A549 (cell line): ENCODE data around the gene C5orf58. TPM values are rescaled to one million over a fixed set of nuclear protein-coding genes. Genes with fewer than 3 reads are reported as not detected.
"Not testable (repeated sequence)": the region's sequence is repeated elsewhere in the genome, so short reads cannot be mapped to it uniquely, and the experiment has no call there.

Experiments used
- ATAC-seq, 2 experiments: fragments of 200-7000 bp in 1 of 2; fragments of >200 bp in 1 of 2; cut with Nextera tagmentation in 1 of 2; cut with Tn5 transposase in 1 of 2; 3 replicates each; pipeline versions ENCODE4 v1.8.0 to v1.9.1; 2018 to 2020; ENCODE audit warnings: mild to moderate bottlenecking in 1 of 2, moderate library complexity in 1 of 2
- CTCF ChIA-PET: fragments of 300-600 bp; sonication (Branson Sonifier 250); formaldehyde crosslinking; extraction: SDS; loops from one replicate; lab custom pipeline; 2021; ENCODE audit warnings: antibody characterized with exemption, inconsistent platforms; lab: Yijun Ruan, JAX
- POLR2A ChIA-PET: fragments of 350-600 bp; formaldehyde crosslinking; extraction: SDS; loops from one replicate; lab custom pipeline; 2021; ENCODE audit warnings: antibody characterized with exemption, inconsistent platforms; lab: Yijun Ruan, JAX
- DNase-seq, 2 experiments: peaks; one replicate each; pipeline versions ENCODE4 v3.0.0 to v3.0.0-alpha.2; 2011 to 2016; ENCODE audit warnings: low read depth in 1 of 2, low spot score in 1 of 2
- FAIRE-seq: peaks from 2 replicates; lab custom pipeline; 2011; peaks lifted over from hg19 to GRCh38; lab: Jason Lieb, UNC
- H3K27ac ChIP-seq, 2 experiments: fragments of >200 bp; sonication (Bioruptor Twin); formaldehyde crosslinking; 3 replicates each; pipeline ENCODE4 v1.5.1; 2016 to 2017
- H3K4me1 ChIP-seq: fragments of >200 bp; sonication (Bioruptor Twin); formaldehyde crosslinking; 3 replicates; pipeline ENCODE4 v1.6.1; 2016
- H3K4me2 ChIP-seq: fragments of >200 bp; sonication (Bioruptor Twin); formaldehyde crosslinking; 3 replicates; pipeline ENCODE4 v1.6.1; 2016
- H3K4me3 ChIP-seq: fragments of >200 bp; sonication (Bioruptor Twin); formaldehyde crosslinking; 3 replicates; pipeline ENCODE4 v1.5.1; 2016
- H3K9me3 ChIP-seq: fragments of >200 bp; sonication (Bioruptor Twin); formaldehyde crosslinking; 3 replicates; pipeline ENCODE4 v1.6.1; 2016
- ATOH8 ChIP-seq: fragments of 250-450 bp; sonication (Bioruptor Pico); IDR thresholded peaks from 2 replicates; pipeline ENCODE4 v1.5.0; 2020; ENCODE audit warnings: low read depth, mild to moderate bottlenecking, moderate library complexity
- BHLHE40 ChIP-seq: IDR thresholded peaks from 2 replicates; pipeline ENCODE4 v1.6.1; 2012; ENCODE audit warnings: low read depth, low read length, inconsistent platforms
- CHD4 ChIP-seq: fragments of 200-600 bp; sonication (generic); IDR thresholded peaks from 2 replicates; pipeline ENCODE4 v1.6.1; 2016; ENCODE audit warnings: antibody characterized with exemption, mild to moderate bottlenecking, borderline replicate concordance
- E2F6 ChIP-seq: IDR thresholded peaks from 2 replicates; pipeline ENCODE4 v1.6.1; 2012; ENCODE audit warnings: low read depth, borderline replicate concordance
- EHF ChIP-seq: fragments of 250-450 bp; sonication (Bioruptor Pico); IDR thresholded peaks from 2 replicates; pipeline ENCODE4 v1.5.0; 2020; ENCODE audit warnings: mild to moderate bottlenecking
- HES2 ChIP-seq: fragments of >200 bp; sonication (Bioruptor Twin); formaldehyde crosslinking; IDR thresholded peaks from 2 replicates; pipeline ENCODE4 v1.6.1; 2016
- HMGXB4 ChIP-seq: fragments of 250-450 bp; sonication (Bioruptor Pico); IDR thresholded peaks from 2 replicates; pipeline ENCODE4 v1.5.0; 2021; ENCODE audit warnings: mild to moderate bottlenecking, moderate library complexity, borderline replicate concordance
- HOXA7 ChIP-seq: fragments of 250-450 bp; sonication (Bioruptor Pico); IDR thresholded peaks from 2 replicates; pipeline ENCODE4 v1.5.0; 2020; ENCODE audit warnings: mild to moderate bottlenecking, moderate library complexity
- KDM1A ChIP-seq: fragments of 200-600 bp; sonication (generic); IDR thresholded peaks from 2 replicates; pipeline ENCODE4 v1.6.1; 2016; ENCODE audit warnings: low read depth, mild to moderate bottlenecking
- MAZ ChIP-seq: fragments of 150-350 bp; IDR thresholded peaks from 2 replicates; pipeline ENCODE4 v1.6.1; 2014; ENCODE audit warnings: antibody characterized with exemption, low read depth, low read length, borderline replicate concordance
- NFE2L2 ChIP-seq: fragments of 150-350 bp; conservative IDR thresholded peaks from 2 replicates; pipeline ENCODE4 v1.6.1; 2014; ENCODE audit warnings: low read length
- NPAS2 ChIP-seq: fragments of 250-450 bp; sonication (Bioruptor Pico); IDR thresholded peaks from 2 replicates; pipeline ENCODE4 v1.8.0; 2022; ENCODE audit warnings: mild to moderate bottlenecking, moderate library complexity, borderline replicate concordance
- POLR2A ChIP-seq: IDR thresholded peaks from 2 replicates; pipeline ENCODE4 v1.6.1; 2012; ENCODE audit warnings: mild to moderate bottlenecking, low read length
- POLR2AphosphoS2 ChIP-seq: conservative IDR thresholded peaks from 2 replicates; pipeline ENCODE4 v1.6.1; 2012; ENCODE audit warnings: low read length, improper control_type of control experiment, inconsistent platforms
- RARB ChIP-seq: fragments of 250-450 bp; sonication (Bioruptor Pico); IDR thresholded peaks from 2 replicates; pipeline ENCODE4 v1.8.0; 2021; ENCODE audit warnings: mild to moderate bottlenecking, moderate library complexity
- TFCP2L1 ChIP-seq: fragments of 250-450 bp; sonication (Bioruptor Pico); IDR thresholded peaks from 2 replicates; pipeline ENCODE4 v1.5.0; 2021; ENCODE audit warnings: mild to moderate bottlenecking
- ZFP36 ChIP-seq: fragments of 450-650 bp; IDR thresholded peaks from 2 replicates; pipeline ENCODE4 v1.6.1; 2014; ENCODE audit warnings: borderline replicate concordance; ENCODE audit not compliant: partially characterized antibody
- ZSCAN20 ChIP-seq: fragments of 250-450 bp; sonication (Bioruptor Pico); IDR thresholded peaks from 2 replicates; pipeline ENCODE4 v1.8.0; 2022; ENCODE audit warnings: mild to moderate bottlenecking, moderate library complexity
- WGBS: methylation state at CpG from one replicate; pipeline ENCODE4 v1.1.6; 2017; ENCODE audit errors: missing lambda C conversion rate; 5-methylcytosine and 5-hydroxymethylcytosine counted together
- polyA plus RNA-seq, 4 experiments: library from polyadenylated mRNA; depleted of rRNA in 3 of 4; stranded (reverse); fragments of >200 nt; fragmentation: RNase III in 1 of 4; extraction: RNeasy Plus Mini Kit Qiagen cat#74134 plus additional on column Dnase treatment in 1 of 4; gene quantifications; 2 replicates in 3 of 4; 3 replicates in 1 of 4; pipeline ENCODE4 v1.2.3, GENCODE V29; 2011 to 2017

The C5orf58 gene
- polyA plus RNA-seq, 2 of the 4 experiments (the other 2 are of a cell fraction), result not detected

- CTCF ChIA-PET, result interaction anchor here (0.7 to 6.1 kb wide), 5 partner anchors 13 to 183 kb away, joined by 3 to 46 read pairs (median 4); no protein-coding TSS in a partner anchor
- POLR2A ChIA-PET, result interaction anchor here (0.7 kb wide), 1 partner anchor 1132 kb away, joined by 4 read pairs; no protein-coding TSS in a partner anchor
Measured at GRCh38 chr5:170238456-170239196, 5.8 kb downstream of the C5orf58 start.

GRCh38 chr5:170245436-170245835 is 12.7 kb downstream of the C5orf58 start:
- H3K4me3 ChIP-seq, H3K4me1 ChIP-seq, ATAC-seq, POLR2A ChIA-PET, H3K27ac ChIP-seq, DNase-seq, FAIRE-seq, H3K4me2 ChIP-seq, H3K9me3 ChIP-seq: not testable (repeated sequence)
- WGBS, result 62% methylated on average over 22 of the region's 23 CpGs
- CTCF ChIA-PET, result interaction anchor here (2.2 kb wide), 1 partner anchor 20 kb away, joined by 12 read pairs; no protein-coding TSS in a partner anchor

More at GRCh38 chr5:170238456-170239196, 5.8 kb downstream of the C5orf58 start:
- no peak overlapping the region for H3K4me2 ChIP-seq
- no peak overlapping the region for H3K4me3 ChIP-seq
- no peak for DNase-seq
- FAIRE-seq, result no peak
- no peak for ATAC-seq
- TF ChIP-seq HES2, result no peak
- TF ChIP-seq BHLHE40, result no peak
- no peak for TF ChIP-seq MAZ
- TF ChIP-seq ZSCAN20 (CRISPR knock-in tag), result no peak
- no peak for TF ChIP-seq RARB (CRISPR knock-in tag)
- 3% methylated on average over 1 of the region's 1 CpG for WGBS
- H3K9me3 ChIP-seq, result no peaks in the 10 kb centered on the region
- no peaks in the 10 kb centered on the region for H3K4me1 ChIP-seq
- no peak overlapping the region for H3K27ac ChIP-seq

GRCh38 chr5:170246126-170246870 is 13.5 kb downstream of the C5orf58 start:
- no peak for TF ChIP-seq NFE2L2
- no peak for TF ChIP-seq E2F6
- no peak for TF ChIP-seq POLR2A
- no peak for TF ChIP-seq KDM1A
- no peak for TF ChIP-seq TFCP2L1
- TF ChIP-seq EHF (CRISPR knock-in tag), result no peak
- no peak for TF ChIP-seq CHD4
- no peak for TF ChIP-seq POLR2AphosphoS2
- TF ChIP-seq HOXA7 (CRISPR knock-in tag), result no peak
- no peak for TF ChIP-seq ZFP36
- TF ChIP-seq HMGXB4 (CRISPR knock-in tag), result no peak
- no peak for TF ChIP-seq ATOH8 (CRISPR knock-in tag)
- no peak for TF ChIP-seq NPAS2
- no peak for TF ChIP-seq ZSCAN20 (CRISPR knock-in tag)
- Histone ChIP-seq H3K4me3 (no peak overlapping the region), H3K4me1 (no peaks in the 10 kb centered on the region), H3K4me2 (no peak overlapping the region), H3K9me3 (no peaks in the 10 kb centered on the region), H3K27ac (no peak overlapping the region)
- POLR2A ChIA-PET, result no interaction called here
- no peak for FAIRE-seq
- CTCF ChIA-PET, result interaction anchor here (2.2 kb wide), 1 partner anchor 21 kb away, joined by 12 read pairs; no protein-coding TSS in a partner anchor
- WGBS, result 47% methylated on average over 4 of the region's 4 CpGs
- DNase-seq, result no peak
- no peak for ATAC-seq
